Neuronal stem cell (in vitro differentiated cells): ENCODE measurements around the gene SSBP4.

Source experiments
- DNase-seq: peaks from one replicate; pipeline ENCODE4 v3.0.0-alpha.2; 2013; ENCODE audit warnings: low spot score
- H2AFZ ChIP-seq: one replicate; pipeline ENCODE4 v1.6.1; 2013; ENCODE audit warnings: mild to moderate bottlenecking, low read length, inconsistent platforms
- H2AK5ac ChIP-seq: 2 replicates; pipeline ENCODE4 v1.6.1; 2013; ENCODE audit warnings: low read depth, mild to moderate bottlenecking, inconsistent platforms, low read length, moderate library complexity, mixed read lengths
- H2BK120ac ChIP-seq: 2 replicates; pipeline ENCODE4 v1.6.1; 2013; ENCODE audit warnings: low read depth, mild to moderate bottlenecking, inconsistent platforms, low read length, moderate library complexity, mixed read lengths
- H2BK12ac ChIP-seq: one replicate; pipeline ENCODE4 v1.6.1; 2013; ENCODE audit warnings: low read length, inconsistent platforms
- H2BK15ac ChIP-seq: 2 replicates; pipeline ENCODE4 v1.6.1; 2013; ENCODE audit warnings: mild to moderate bottlenecking, low read length, inconsistent platforms, mixed read lengths
- H2BK5ac ChIP-seq: one replicate; pipeline ENCODE4 v1.6.1; 2013; ENCODE audit warnings: inconsistent platforms, mild to moderate bottlenecking, low read length, moderate library complexity
- H3K14ac ChIP-seq: one replicate; pipeline ENCODE4 v1.6.1; 2013; ENCODE audit warnings: low read length, inconsistent platforms
- H3K18ac ChIP-seq: 2 replicates; pipeline ENCODE4 v1.6.1; 2013; ENCODE audit warnings: low read length, inconsistent platforms
- H3K23ac ChIP-seq: 2 replicates; pipeline ENCODE4 v1.6.1; 2013; ENCODE audit warnings: low read depth, mild to moderate bottlenecking, mixed read lengths, low read length, inconsistent platforms; ENCODE audit not compliant: poor library complexity
- H3K27ac ChIP-seq: replicated peaks from 3 replicates; pipeline ENCODE4 v1.5.1; 2013; ENCODE audit warnings: low read length, inconsistent platforms
- H3K27me3 ChIP-seq, 3 experiments: 2 replicates each; pipeline ENCODE4 v1.6.1; 2013; ENCODE audit warnings: low read length in 3 of 3, mild to moderate bottlenecking in 2 of 3, inconsistent platforms in 1 of 3, low read depth in 1 of 3, mixed read lengths in 1 of 3, moderate library complexity in 1 of 3; ENCODE audit not compliant: control insufficient read depth in 3 of 3, insufficient read depth in 3 of 3
- H3K36me3 ChIP-seq, 2 donors: replicated peaks in 1 of 2; 2 replicates each; pipeline ENCODE4 v1.6.1; 2013; ENCODE audit warnings: low read length in 2 of 2; ENCODE audit not compliant: control insufficient read depth in 2 of 2, insufficient read depth in 2 of 2
- H3K4ac ChIP-seq: 2 replicates; pipeline ENCODE4 v1.6.1; 2013; ENCODE audit warnings: inconsistent platforms, mild to moderate bottlenecking, low read length, moderate library complexity
- H3K4me1 ChIP-seq, 2 donors: 1 replicate in 1 of 2; 2 replicates in 1 of 2; pipeline ENCODE4 v1.6.1; 2013; ENCODE audit warnings: low read length in 2 of 2, low read depth in 1 of 2; ENCODE audit not compliant: control insufficient read depth in 2 of 2, insufficient read depth in 1 of 2
- H3K4me2 ChIP-seq: one replicate; pipeline ENCODE4 v1.6.1; 2013; ENCODE audit warnings: mild to moderate bottlenecking, low read length, inconsistent platforms; ENCODE audit not compliant: insufficient read depth, poor library complexity, severe bottlenecking
- H3K4me3 ChIP-seq, 2 donors: 2 replicates each; pipeline ENCODE4 v1.5.1; 2013; ENCODE audit warnings: low read length in 2 of 2, mild to moderate bottlenecking in 2 of 2, inconsistent platforms in 1 of 2, moderate library complexity in 1 of 2
- H3K79me1 ChIP-seq: one replicate; pipeline ENCODE4 v1.6.1; 2013; ENCODE audit warnings: low read depth, mild to moderate bottlenecking, inconsistent platforms, low read length, moderate library complexity
- H3K9ac ChIP-seq: one replicate; pipeline ENCODE4 v1.6.1; 2013; ENCODE audit warnings: mild to moderate bottlenecking, low read depth, low read length, inconsistent platforms; ENCODE audit not compliant: poor library complexity
- H3K9me3 ChIP-seq, 2 donors: replicated peaks in 1 of 2; 2 replicates each; pipeline versions ENCODE3 to v1.6.1; 2013; ENCODE audit warnings: low read length in 2 of 2, mild to moderate bottlenecking in 2 of 2, inconsistent platforms in 1 of 2, low read depth in 1 of 2, mixed read lengths in 1 of 2, moderate library complexity in 1 of 2; ENCODE audit not compliant: control insufficient read depth in 2 of 2, insufficient read depth in 1 of 2
- H4K8ac ChIP-seq: one replicate; pipeline ENCODE4 v1.6.1; 2013; ENCODE audit warnings: low read depth, mild to moderate bottlenecking, inconsistent platforms, low read length, moderate library complexity
- H4K91ac ChIP-seq: one replicate; pipeline ENCODE4 v1.6.1; 2013; ENCODE audit warnings: low read length, low read depth, mild to moderate bottlenecking, inconsistent platforms; ENCODE audit not compliant: poor library complexity
- WGBS, 2 donors: extraction: QIAGEN DNeasy Blood & Tissue Kit; methylation state at CpG; one replicate each; pipeline ENCODE4 v1.1.7; 2013; ENCODE audit warnings: missing lambda C conversion rate in 2 of 2, mixed read lengths in 1 of 2; ENCODE audit not compliant: insufficient read length in 2 of 2, insufficient replicate concordance in 1 of 2; ENCODE audit errors: extremely low coverage in 2 of 2; 5-methylcytosine and 5-hydroxymethylcytosine counted together

SSBP4 gene

DNA sequence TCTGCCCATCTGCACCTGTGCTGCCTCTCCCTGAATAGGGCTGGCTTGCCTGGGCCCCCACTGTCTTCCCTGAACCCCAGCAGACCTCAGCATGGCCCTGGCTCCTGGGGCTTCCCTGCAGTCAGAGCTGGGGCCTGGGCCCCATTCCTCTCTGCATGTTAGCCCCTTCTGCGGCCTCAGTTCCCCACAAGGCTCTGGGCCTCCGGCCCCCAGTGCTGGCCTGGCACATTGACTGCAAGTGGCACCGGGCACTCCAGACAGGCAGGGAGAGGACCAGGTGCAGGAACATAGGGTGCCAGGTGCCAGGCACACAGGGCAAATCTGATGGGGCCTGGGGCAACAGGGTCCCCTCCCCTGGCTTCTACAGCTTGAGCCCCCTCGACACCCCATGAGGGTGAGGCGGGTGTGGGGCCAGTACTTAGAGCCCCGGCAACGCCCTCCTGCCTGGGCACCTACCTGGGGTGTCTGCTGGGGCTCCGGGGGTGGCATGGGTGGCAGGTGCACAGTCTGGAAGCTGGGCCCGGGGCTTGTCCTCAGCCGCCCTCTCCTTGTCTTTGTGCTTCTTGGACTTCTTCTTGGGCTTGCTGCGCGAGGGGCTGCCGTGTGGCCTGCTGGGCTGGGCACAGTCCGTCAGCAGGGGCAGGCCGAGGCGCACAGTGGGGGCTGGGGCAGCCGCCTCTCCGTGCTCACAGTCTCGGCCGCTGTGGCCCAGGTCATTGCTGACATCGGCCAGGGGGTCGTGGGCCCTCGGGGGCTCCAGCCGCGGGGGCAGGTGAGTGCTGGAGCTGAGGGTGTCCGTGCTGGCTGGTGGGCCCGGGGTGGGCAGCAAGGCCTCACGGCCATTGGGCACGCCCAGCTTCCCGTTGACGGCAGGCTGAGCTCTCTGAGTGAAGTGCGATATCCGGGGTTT lies 31.1 kb downstream of the SSBP4 start:
- WGBS, 2 donors = no CpG with 5 or more reads among the region's 33 CpGs
- DNase-seq = no peak
- H2BK5ac ChIP-seq = no peak overlapping the region

DNA sequence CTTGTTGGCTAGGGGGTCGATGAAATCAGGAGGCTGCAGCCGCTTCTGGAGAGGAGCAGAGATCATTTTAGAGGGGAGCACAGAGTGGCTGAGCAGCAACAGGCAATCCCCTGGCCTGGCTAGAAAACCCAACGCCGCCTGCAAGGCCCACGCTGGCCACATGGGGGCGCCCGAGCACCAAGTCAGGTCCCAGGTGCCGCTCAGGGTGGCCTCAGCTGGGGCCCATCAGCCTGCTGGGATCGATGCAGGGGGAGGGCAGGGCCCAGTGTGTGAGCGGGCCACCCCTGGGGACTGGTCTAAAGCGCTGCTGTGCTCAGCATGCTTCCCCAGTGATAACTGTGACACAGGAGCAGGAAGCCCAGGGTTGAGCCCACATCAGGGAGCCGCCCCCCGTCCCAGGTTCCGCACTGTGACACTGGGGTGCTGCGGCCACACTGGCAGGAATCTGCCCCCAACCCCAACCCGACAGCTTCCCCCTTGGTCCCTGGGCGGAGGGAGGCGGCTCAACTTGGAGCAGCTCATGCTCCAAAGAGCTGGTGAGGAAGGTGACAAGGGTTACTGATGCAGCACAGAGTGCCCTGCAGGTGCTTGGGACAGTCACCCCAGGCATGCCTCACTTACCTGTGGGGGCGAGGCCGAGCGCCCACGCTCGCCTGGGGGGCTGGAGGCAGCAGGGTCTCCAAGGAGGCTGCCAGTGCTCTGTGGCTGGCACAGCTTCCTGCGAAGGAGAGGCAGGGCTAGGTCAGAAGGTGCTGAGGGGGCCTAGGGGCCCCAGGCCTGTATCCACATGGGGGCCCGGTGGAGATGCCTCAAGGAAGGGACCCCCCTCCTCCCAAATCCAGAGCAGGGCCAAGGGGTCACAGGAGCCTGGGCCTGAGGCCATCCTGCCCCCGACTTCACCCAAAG lies 32.0 kb downstream of the SSBP4 start:
- WGBS, 2 donors = no CpG with 5 or more reads among the region's 26 CpGs
- peak; percentile 74 for DNase-seq
- Histone ChIP-seq H3K27me3 (no peaks in the 10 kb centered on the region), H2BK15ac (peak overlapping the region; percentile 21), H3K9ac (peak overlapping the region; percentile 50), H2AK5ac (peak overlapping the region; percentile 97), H3K4me2 (no peak overlapping the region), H3K4ac (no peak overlapping the region), H3K79me1 (peaks cover 3% of the 10 kb centered on the region), H3K14ac (peak overlapping the region; percentile 82), H3K4me3 (no peak overlapping the region), H3K4me1 (peaks cover 15 to 29% of the 10 kb centered on the region in 2 donors), H3K23ac (peak overlapping the region; percentile 25), H2BK5ac (no peak overlapping the region), H2BK12ac (peak overlapping the region; percentile 41), H3K18ac (peak overlapping the region; percentile 78), H3K9me3 (no peaks in the 10 kb centered on the region), H4K91ac (no peak overlapping the region), H4K8ac (no peak overlapping the region), H3K36me3 (peaks cover 19 to 39% of the 10 kb centered on the region in 2 donors), H3K27ac (no peak overlapping the region), H2BK120ac (peak overlapping the region; percentile 17), H2AFZ (peak overlapping the region; percentile 49)

More for the DNA sequence above, 31.1 kb downstream of the SSBP4 start:
- Histone ChIP-seq H3K18ac (peak overlapping the region; percentile 86), H3K27me3 (no peaks in the 10 kb centered on the region), H3K4me3 (no peak overlapping the region), H3K4me1 (peaks cover 15 to 29% of the 10 kb centered on the region in 2 donors), H4K91ac (no peak overlapping the region), H3K4ac (peak overlapping the region; percentile 78), H3K79me1 (peaks cover 3% of the 10 kb centered on the region), H3K14ac (peak overlapping the region; percentile 94), H3K9ac (no peak overlapping the region), H2AFZ (no peak overlapping the region), H2AK5ac (peak overlapping the region; percentile 97), H2BK12ac (peak overlapping the region; percentile 92), H4K8ac (no peak overlapping the region), H2BK120ac (no peak overlapping the region), H2BK15ac (peak overlapping the region; percentile 89), H3K23ac (peak overlapping the region; percentile 37), H3K27ac (no peak overlapping the region), H3K9me3 (no peaks in the 10 kb centered on the region), H3K36me3 (peaks cover 22 to 41% of the 10 kb centered on the region in 2 donors), H3K4me2 (no peak overlapping the region)

DNA sequence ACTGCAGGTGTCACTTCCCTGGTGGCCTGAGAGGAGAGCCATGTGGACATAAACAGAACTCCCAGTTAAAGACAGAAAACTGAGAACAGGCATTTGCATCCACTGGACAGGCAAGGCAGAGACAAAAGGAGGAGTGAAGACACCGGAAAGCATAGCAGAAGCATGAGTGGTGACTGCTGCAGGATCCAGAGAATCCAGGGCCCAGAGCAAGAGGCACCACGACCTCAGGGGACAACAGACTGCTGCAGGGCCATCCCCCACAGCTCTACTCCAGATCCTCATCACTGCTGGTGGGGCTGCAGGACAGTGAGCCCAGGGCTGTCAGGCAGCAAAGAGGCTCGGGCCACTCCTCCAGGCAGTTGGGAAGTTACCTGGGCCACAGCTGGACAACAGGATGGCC lies 33.2 kb downstream of the SSBP4 start:
- no peak overlapping the region for H3K9ac ChIP-seq
- peaks cover 3% of the 10 kb centered on the region for H3K79me1 ChIP-seq
- no peak overlapping the region for H2BK15ac ChIP-seq
- H3K4me2 ChIP-seq = no peak overlapping the region
- H2BK5ac ChIP-seq = no peak overlapping the region
- H3K27ac ChIP-seq = no peak overlapping the region
- no peak overlapping the region for H2AK5ac ChIP-seq
- H3K23ac ChIP-seq = no peak overlapping the region
- H3K9me3 ChIP-seq = no peaks in the 10 kb centered on the region
- H4K8ac ChIP-seq = no peak overlapping the region
- no peak overlapping the region for H2BK12ac ChIP-seq
- no peak overlapping the region for H3K4ac ChIP-seq
- H3K36me3 ChIP-seq = peaks cover 18 to 35% of the 10 kb centered on the region in 2 donors
- no peak overlapping the region for H3K4me3 ChIP-seq
- no peaks in the 10 kb centered on the region for H3K27me3 ChIP-seq
- no CpG with 5 or more reads among the region's 3 CpGs for WGBS, 2 donors
- H2BK120ac ChIP-seq = no peak overlapping the region
- no peak overlapping the region for H2AFZ ChIP-seq
- no peak overlapping the region for H4K91ac ChIP-seq
- H3K4me1 ChIP-seq = peaks cover 15 to 19% of the 10 kb centered on the region in 2 donors
- H3K14ac ChIP-seq = no peak overlapping the region
- no peak for DNase-seq
- H3K18ac ChIP-seq = no peak overlapping the region
